RPMI8226 (cell line): ENCODE results near the gene AKAP10.
"Not testable (repeated sequence)": the region's sequence is repeated elsewhere in the genome, so short reads cannot be mapped to it uniquely, and the experiment has no call there.

Experiments used
- DNase-seq: peaks from one replicate; pipeline ENCODE4 v3.0.0-alpha.2; 2015

AKAP10 gene

GRCh38 chr17:19978805-19979211 is 1.2 kb upstream of the AKAP10 start:
- DNase-seq: no peak

- DNase-seq: peak; percentile 68
These were observed 678 bp upstream of the AKAP10 start for GRCh38 chr17:19978209-19978802.

- no peak for DNase-seq
These were observed 2.0 kb downstream of the AKAP10 start for GRCh38 chr17:19975601-19976000.

GRCh38 chr17:19973156-19973555 is 4.5 kb downstream of the AKAP10 start:
- no peak for DNase-seq

GRCh38 chr17:19962954-19963353 is 14.7 kb downstream of the AKAP10 start:
- DNase-seq: not testable (repeated sequence)

- no peak for DNase-seq
These were observed 19.6 kb downstream of the AKAP10 start for GRCh38 chr17:19958023-19958422.

GRCh38 chr17:19955099-19955498 is 22.5 kb downstream of the AKAP10 start:
- DNase-seq: no peak

GRCh38 chr17:19951411-19951810 is 26.2 kb downstream of the AKAP10 start:
- DNase-seq: not testable (repeated sequence)

GRCh38 chr17:19950624-19951195 is 26.9 kb downstream of the AKAP10 start:
- not testable (repeated sequence) for DNase-seq

- DNase-seq: no peak
These were observed 29.3 kb downstream of the AKAP10 start for GRCh38 chr17:19948116-19948943.

GRCh38 chr17:19946921-19947320 is 30.7 kb downstream of the AKAP10 start:
- DNase-seq: no peak

GRCh38 chr17:19945009-19945626 is 32.5 kb downstream of the AKAP10 start:
- DNase-seq: no peak

GRCh38 chr17:19943599-19943998 is 34.0 kb downstream of the AKAP10 start:
- no peak for DNase-seq

GRCh38 chr17:19943026-19943425 is 34.6 kb downstream of the AKAP10 start:
- DNase-seq: no peak

GRCh38 chr17:19940722-19941464 is 36.7 kb downstream of the AKAP10 start:
- peak; percentile 37 for DNase-seq

- peak; percentile 4 for DNase-seq
These were observed 37.5 kb downstream of the AKAP10 start for GRCh38 chr17:19939993-19940721.

- no peak for DNase-seq
These were observed 38.9 kb downstream of the AKAP10 start for GRCh38 chr17:19938736-19939135.

GRCh38 chr17:19937522-19937921 is 40.1 kb downstream of the AKAP10 start:
- no peak for DNase-seq

GRCh38 chr17:19935169-19935568 is 42.5 kb downstream of the AKAP10 start:
- no peak for DNase-seq

GRCh38 chr17:19933628-19934027 is 44.0 kb downstream of the AKAP10 start:
- no peak for DNase-seq

- no peak for DNase-seq
These were observed 44.4 kb downstream of the AKAP10 start for GRCh38 chr17:19933221-19933620.

GRCh38 chr17:19928299-19928698 is 49.3 kb downstream of the AKAP10 start:
- DNase-seq: no peak
